ENCODE measurements around the gene CHCHD1. TPM values are rescaled to one million over a fixed set of nuclear protein-coding genes. Genes with fewer than 3 reads are reported as not detected.

The CHCHD1 gene
- total RNA-seq, 4 donors from 2014 or later = 2.6 to 37.4 (median 17.0) TPM

DNA sequence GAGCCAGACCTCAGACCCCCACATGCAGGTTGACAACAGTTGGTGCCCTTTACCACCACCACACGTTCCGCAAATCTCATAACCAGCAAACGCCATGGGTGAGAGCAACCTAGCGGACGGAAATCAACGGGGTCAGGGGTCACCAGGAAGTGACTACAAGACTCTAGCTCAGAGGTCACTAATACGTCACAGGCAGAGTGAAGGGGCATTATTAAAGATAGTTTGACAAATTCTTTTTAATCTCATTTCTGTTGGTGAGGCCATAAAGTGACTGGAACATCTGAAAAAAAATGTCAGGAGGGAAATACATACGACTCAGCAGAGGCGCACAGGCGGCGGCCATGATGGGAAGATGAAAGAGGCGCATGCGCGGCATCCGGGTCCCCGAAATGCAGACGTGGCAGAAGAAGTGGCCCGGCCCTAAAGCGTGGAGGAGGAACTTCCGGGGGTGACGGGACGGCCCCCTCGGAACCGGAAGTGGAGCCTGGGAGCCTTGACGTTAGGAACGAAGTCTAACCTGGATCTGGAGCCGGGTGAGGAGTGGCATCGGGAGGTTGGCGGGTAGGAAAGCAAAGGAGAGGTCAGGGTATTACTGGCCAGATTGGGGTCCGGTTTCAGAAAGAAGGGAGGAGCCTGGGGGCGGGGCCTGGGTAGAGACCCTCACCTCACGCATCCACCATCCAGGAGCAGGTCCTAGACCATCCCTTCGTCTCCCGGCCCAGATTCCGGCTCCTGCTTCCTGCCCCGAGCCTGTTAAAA is 37.8 kb upstream of the CHCHD1 start, which contains the start of gene SEC24C:
TSS of gene SEC24C (plus strand) at position 468 of the 759 bp plus-strand sequence. CDS start 2,461 bp downstream, outside the sequence.
- Histone ChIP-seq H3K27me3 (no peaks in the 10 kb centered on the region), H3K4me1 (peaks cover 10 to 32% (median 23%) of the 10 kb centered on the region in 4 donors), H3K4me3 (peak within 1 kb of the TSS; percentile 66 to 98 (median 88)), H3K9me3 (no peaks in the 10 kb centered on the region), H3K27ac (peak within 1 kb of the TSS; percentile 88 to 96 (median 92)), H3K36me3 (peaks cover 0 to 23% (median 11%) of the 10 kb centered on the region in 4 donors)
- WGBS, 2 donors (ENCODE audit: low coverage in 1 of 2) = 0 to 1% methylated on average over 21 to 36 of the region's 36 CpGs
- intact Hi-C loops (cut with DNase I; ENCODE audit: low total_unique reads) (no loop called here), in situ Hi-C loops (cut with MboI; ENCODE audit: low pct_ligation_motif_present in 1 of 4, low pct_unique_long_range_greater_than_20kb in 1 of 4, low sequenced_read_pairs in 3 of 4) (no loop called here)
- peak; percentile 79 for TF ChIP-seq POLR2A (IDR thresholded peaks at IDR 0.05)
- no peak for TF ChIP-seq EP300 (IDR thresholded peaks at IDR 0.05; ENCODE audit: low read depth)
- peak; percentile 79 to 89 (median 81) for TF ChIP-seq POLR2AphosphoS5 (IDR thresholded peaks at IDR 0.05)
- TF ChIP-seq, protein P1, sequence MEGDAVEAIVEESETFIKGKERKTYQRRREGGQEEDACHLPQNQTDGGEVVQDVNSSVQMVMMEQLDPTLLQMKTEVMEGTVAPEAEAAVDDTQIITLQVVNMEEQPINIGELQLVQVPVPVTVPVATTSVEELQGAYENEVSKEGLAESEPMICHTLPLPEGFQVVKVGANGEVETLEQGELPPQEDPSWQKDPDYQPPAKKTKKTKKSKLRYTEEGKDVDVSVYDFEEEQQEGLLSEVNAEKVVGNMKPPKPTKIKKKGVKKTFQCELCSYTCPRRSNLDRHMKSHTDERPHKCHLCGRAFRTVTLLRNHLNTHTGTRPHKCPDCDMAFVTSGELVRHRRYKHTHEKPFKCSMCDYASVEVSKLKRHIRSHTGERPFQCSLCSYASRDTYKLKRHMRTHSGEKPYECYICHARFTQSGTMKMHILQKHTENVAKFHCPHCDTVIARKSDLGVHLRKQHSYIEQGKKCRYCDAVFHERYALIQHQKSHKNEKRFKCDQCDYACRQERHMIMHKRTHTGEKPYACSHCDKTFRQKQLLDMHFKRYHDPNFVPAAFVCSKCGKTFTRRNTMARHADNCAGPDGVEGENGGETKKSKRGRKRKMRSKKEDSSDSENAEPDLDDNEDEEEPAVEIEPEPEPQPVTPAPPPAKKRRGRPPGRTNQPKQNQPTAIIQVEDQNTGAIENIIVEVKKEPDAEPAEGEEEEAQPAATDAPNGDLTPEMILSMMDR (IDR thresholded peaks at IDR 0.05) = peak in 2 of 5 experiments; percentile 27 to 30
- peak; percentile 98 for DNase-seq

DNA sequence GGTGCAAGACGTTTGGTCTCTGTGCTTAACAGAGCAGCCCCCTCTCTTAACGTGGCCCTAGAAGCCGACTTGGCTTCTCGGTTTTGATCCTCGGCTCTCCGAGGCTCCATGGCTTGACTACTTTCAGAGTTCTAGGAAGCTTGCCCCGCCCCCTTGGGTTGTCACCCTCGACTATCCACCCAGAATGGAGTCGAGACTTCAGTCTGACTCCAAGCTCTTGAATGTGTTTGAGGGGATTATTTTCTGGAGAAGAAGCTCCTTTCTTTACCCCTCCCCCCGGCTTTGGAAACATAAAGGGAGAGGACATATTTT is 37.2 kb upstream of the CHCHD1 start:
- Histone ChIP-seq H3K36me3 (peaks cover 0 to 25% (median 12%) of the 10 kb centered on the region in 4 donors), H3K9me3 (no peaks in the 10 kb centered on the region), H3K27me3 (no peaks in the 10 kb centered on the region), H3K27ac (peak overlapping the region; percentile 88 to 96 (median 92)), H3K4me3 (peak overlapping the region; percentile 66 to 98 (median 88)), H3K4me1 (peaks cover 10 to 37% (median 24%) of the 10 kb centered on the region in 4 donors)
- 0 to 1% methylated on average over 3 to 10 of the region's 10 CpGs for WGBS, 2 donors (ENCODE audit: low coverage in 1 of 2)
- DNase-seq = peak; percentile 71
- no peak for TF ChIP-seq EP300 (IDR thresholded peaks at IDR 0.05; ENCODE audit: low read depth)
- TF ChIP-seq POLR2A (IDR thresholded peaks at IDR 0.05) = no peak
- TF ChIP-seq, protein P1 (IDR thresholded peaks at IDR 0.05) = no peak
- TF ChIP-seq POLR2AphosphoS5 (IDR thresholded peaks at IDR 0.05) = no peak
- intact Hi-C loops (cut with DNase I; ENCODE audit: low total_unique reads) (no loop called here), in situ Hi-C loops (cut with MboI; ENCODE audit: low pct_ligation_motif_present in 1 of 4, low pct_unique_long_range_greater_than_20kb in 1 of 4, low sequenced_read_pairs in 3 of 4) (no loop called here)

DNA sequence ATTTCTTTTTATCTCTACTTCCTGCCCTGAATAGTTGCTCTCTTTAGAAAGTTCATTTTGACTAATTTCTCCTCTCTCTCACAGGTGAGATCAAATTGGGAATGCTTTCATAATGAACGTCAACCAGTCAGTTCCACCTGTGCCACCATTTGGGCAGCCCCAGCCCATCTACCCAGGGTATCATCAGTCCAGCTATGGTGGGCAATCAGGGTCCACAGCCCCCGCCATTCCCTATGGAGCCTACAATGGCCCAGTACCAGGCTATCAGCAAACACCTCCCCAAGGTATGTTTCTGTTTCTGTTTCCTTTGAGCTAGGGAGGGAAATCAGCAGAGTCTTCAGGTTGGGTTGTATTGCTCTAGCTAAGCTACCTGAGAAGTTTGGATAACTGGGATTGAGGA is 35.1 kb upstream of the CHCHD1 start:
- H3K9me3 ChIP-seq = no peaks in the 10 kb centered on the region
- H3K4me1 ChIP-seq = peaks cover 10 to 40% (median 24%) of the 10 kb centered on the region in 4 donors
- intact Hi-C loops (cut with DNase I; ENCODE audit: low total_unique reads) = no loop called here
- H3K36me3 ChIP-seq = peaks cover 0 to 39% (median 17%) of the 10 kb centered on the region in 4 donors
- in situ Hi-C loops (cut with MboI; ENCODE audit: low pct_ligation_motif_present in 1 of 4, low pct_unique_long_range_greater_than_20kb in 1 of 4, low sequenced_read_pairs in 3 of 4) = no loop called here
- no peaks in the 10 kb centered on the region for H3K27me3 ChIP-seq
- H3K27ac ChIP-seq = no peak overlapping the region
- no peak for DNase-seq
- WGBS, 2 donors (ENCODE audit: low coverage in 1 of 2) = 57 to 94% methylated on average over 1 to 2 of the region's 2 CpGs
- H3K4me3 ChIP-seq = no peak overlapping the region
- TF ChIP-seq POLR2A (IDR thresholded peaks at IDR 0.05) (no peak), POLR2AphosphoS5 (IDR thresholded peaks at IDR 0.05) (no peak), EP300 (IDR thresholded peaks at IDR 0.05; ENCODE audit: low read depth) (no peak)
- TF ChIP-seq, protein P1 (IDR thresholded peaks at IDR 0.05) = no peak

DNA sequence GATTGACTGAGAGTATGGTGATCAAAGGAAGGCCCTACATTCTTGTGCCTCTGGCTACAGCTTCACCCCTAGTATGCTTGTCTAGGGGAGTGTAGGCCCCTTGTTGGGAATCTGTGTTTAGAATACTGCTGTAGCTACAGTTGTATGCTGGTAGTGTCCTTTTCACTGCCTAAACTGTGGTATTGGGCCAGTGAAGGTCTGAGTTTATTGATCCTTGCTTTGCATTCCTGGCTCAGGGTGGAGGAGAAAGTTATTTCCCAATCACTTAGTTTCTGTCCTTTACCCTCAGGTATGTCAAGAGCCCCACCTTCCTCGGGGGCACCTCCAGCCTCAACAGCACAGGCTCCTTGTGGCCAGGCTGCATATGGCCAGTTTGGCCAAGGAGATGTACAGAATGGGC is 31.0 kb upstream of the CHCHD1 start:
- DNase-seq = no peak
- in situ Hi-C loops (cut with MboI; ENCODE audit: low pct_ligation_motif_present in 1 of 4, low pct_unique_long_range_greater_than_20kb in 1 of 4, low sequenced_read_pairs in 3 of 4) (no loop called here), intact Hi-C loops (cut with DNase I; ENCODE audit: low total_unique reads) (no loop called here)
- no peaks in the 10 kb centered on the region for H3K9me3 ChIP-seq
- TF ChIP-seq POLR2AphosphoS5 (IDR thresholded peaks at IDR 0.05) (no peak), EP300 (IDR thresholded peaks at IDR 0.05; ENCODE audit: low read depth) (no peak), POLR2A (IDR thresholded peaks at IDR 0.05) (no peak)
- TF ChIP-seq, protein P1 (IDR thresholded peaks at IDR 0.05) = no peak
- H3K27ac ChIP-seq = no peak overlapping the region
- H3K36me3 ChIP-seq = peaks cover 0 to 72% (median 30%) of the 10 kb centered on the region in 4 donors
- H3K27me3 ChIP-seq = no peaks in the 10 kb centered on the region
- WGBS, 2 donors (ENCODE audit: low coverage in 1 of 2) = 75% methylated on average over 1 of the region's 1 CpG; no CpG with 5 or more reads in 1 of the 2 donors
- H3K4me1 ChIP-seq = peaks cover 0 to 19% (median 7%) of the 10 kb centered on the region in 4 donors
- no peak overlapping the region for H3K4me3 ChIP-seq
